H9 (cell line): ENCODE data around the gene TBR1. TPM values are rescaled to one million over a fixed set of nuclear protein-coding genes. Genes with fewer than 3 reads are reported as not detected.

Experiments
- DNase-seq: peaks from one replicate; pipeline ENCODE4 v3.0.0-alpha.2; 2017
- H2AFZ ChIP-seq: one replicate; pipeline ENCODE4 v1.6.1; 2013; ENCODE audit warnings: mild to moderate bottlenecking, low read length, control low read depth, moderate library complexity
- H2AK5ac ChIP-seq: 2 replicates; pipeline ENCODE4 v1.6.1; 2013; ENCODE audit warnings: low read length, control low read depth, mixed read lengths; ENCODE audit not compliant: insufficient read length
- H2BK120ac ChIP-seq: one replicate; pipeline ENCODE4 v1.6.1; 2013; ENCODE audit warnings: low read depth, mild to moderate bottlenecking, low read length, control low read depth, inconsistent platforms; ENCODE audit not compliant: poor library complexity, severe bottlenecking
- H2BK12ac ChIP-seq: 2 replicates; pipeline ENCODE4 v1.6.1; 2013; ENCODE audit warnings: low read length, control low read depth, mixed read lengths, low read depth; ENCODE audit not compliant: insufficient read length
- H2BK15ac ChIP-seq: 2 replicates; pipeline ENCODE4 v1.6.1; 2013; ENCODE audit warnings: low read depth, low read length, control low read depth
- H2BK20ac ChIP-seq: one replicate; pipeline ENCODE4 v1.6.1; 2013; ENCODE audit warnings: low read depth, mild to moderate bottlenecking, low read length, control low read depth, inconsistent platforms; ENCODE audit not compliant: poor library complexity, severe bottlenecking
- H2BK5ac ChIP-seq: 2 replicates; pipeline ENCODE4 v1.6.1; 2013; ENCODE audit warnings: low read length, control low read depth, mixed read lengths; ENCODE audit not compliant: insufficient read length
- H3K14ac ChIP-seq: 2 replicates; pipeline ENCODE4 v1.6.1; 2013; ENCODE audit warnings: low read length, control low read depth; ENCODE audit not compliant: insufficient read depth
- H3K18ac ChIP-seq: 2 replicates; pipeline ENCODE4 v1.6.1; 2013; ENCODE audit warnings: low read depth, mild to moderate bottlenecking, mixed read lengths, low read length, control low read depth; ENCODE audit not compliant: insufficient read length
- H3K23ac ChIP-seq: 2 replicates; pipeline ENCODE4 v1.6.1; 2013; ENCODE audit warnings: low read length, control low read depth, mixed read lengths, low read depth; ENCODE audit not compliant: insufficient read length
- H3K23me2 ChIP-seq: 2 replicates; pipeline ENCODE4 v1.6.1; 2013; ENCODE audit warnings: low read depth, mild to moderate bottlenecking, mixed read lengths, low read length, control low read depth; ENCODE audit not compliant: insufficient read length, poor library complexity, severe bottlenecking
- H3K27ac ChIP-seq: 2 replicates; pipeline ENCODE4 v1.5.1; 2013; ENCODE audit warnings: low read length, control low read depth, mixed read lengths, low read depth; ENCODE audit not compliant: insufficient read length
- H3K27me3 ChIP-seq: 2 replicates; pipeline ENCODE4 v1.6.1; 2013; ENCODE audit warnings: low read length, control low read depth, inconsistent platforms; ENCODE audit not compliant: insufficient read depth
- H3K4ac ChIP-seq: 2 replicates; pipeline ENCODE4 v1.6.1; 2013; ENCODE audit warnings: low read depth, mild to moderate bottlenecking, control low read depth, inconsistent platforms, low read length, moderate library complexity
- H3K4me1 ChIP-seq: 2 replicates; pipeline ENCODE4 v1.6.1; 2013; ENCODE audit warnings: low read length, control low read depth, inconsistent platforms; ENCODE audit not compliant: insufficient read depth
- H3K4me2 ChIP-seq: 2 replicates; pipeline ENCODE4 v1.6.1; 2013; ENCODE audit warnings: low read length, control low read depth, mixed read lengths; ENCODE audit not compliant: insufficient read length, insufficient read depth
- H3K56ac ChIP-seq: 2 replicates; pipeline ENCODE4 v1.6.1; 2013; ENCODE audit warnings: low read depth, mild to moderate bottlenecking, mixed read lengths, low read length, control low read depth; ENCODE audit not compliant: insufficient read length
- H3K79me1 ChIP-seq: 2 replicates; pipeline ENCODE4 v1.6.1; 2013; ENCODE audit warnings: low read depth, mild to moderate bottlenecking, moderate library complexity, low read length, control low read depth, inconsistent platforms; ENCODE audit not compliant: insufficient read depth, poor library complexity, severe bottlenecking
- H3K79me2 ChIP-seq: 2 replicates; pipeline ENCODE4 v1.6.1; 2013; ENCODE audit warnings: low read length, control low read depth, inconsistent platforms; ENCODE audit not compliant: insufficient read depth
- H3K9ac ChIP-seq: 2 replicates; pipeline ENCODE4 v1.6.1; 2013; ENCODE audit warnings: low read length, control low read depth, mixed read lengths; ENCODE audit not compliant: insufficient read length; ENCODE audit errors: extremely low read depth
- H3K9me3 ChIP-seq: one replicate; pipeline ENCODE4 v1.6.1; 2013; ENCODE audit warnings: low read depth, low read length, inconsistent platforms; ENCODE audit not compliant: control insufficient read depth
- H3T11ph ChIP-seq: one replicate; pipeline ENCODE4 v1.6.1; 2013; ENCODE audit warnings: mild to moderate bottlenecking, low read length, control low read depth, inconsistent platforms
- H4K20me1 ChIP-seq: one replicate; pipeline ENCODE4 v1.6.1; 2013; ENCODE audit not compliant: control insufficient read depth, insufficient read length, insufficient read depth
- H4K5ac ChIP-seq: 2 replicates; pipeline ENCODE4 v1.6.1; 2013; ENCODE audit warnings: low read depth, mild to moderate bottlenecking, mixed read lengths, low read length, control low read depth; ENCODE audit not compliant: insufficient read length
- H4K8ac ChIP-seq: replicated peaks from 2 replicates; pipeline ENCODE4 v1.6.1; 2013; ENCODE audit warnings: low read length, control low read depth, mixed read lengths, low read depth; ENCODE audit not compliant: insufficient read length
- H4K91ac ChIP-seq: 2 replicates; pipeline ENCODE4 v1.6.1; 2013; ENCODE audit warnings: low read depth, mild to moderate bottlenecking, moderate library complexity, mixed read lengths, low read length, control low read depth; ENCODE audit not compliant: insufficient read length
- H3K27ac Mint-ChIP-seq, 3 experiments: 2 replicates in 2 of 3; 3 replicates in 1 of 3; pipeline ENCODE4 v1.8.0; 2020 to 2021; ENCODE audit warnings: mixed read lengths in 3 of 3, mild to moderate bottlenecking in 1 of 3, moderate library complexity in 1 of 3
- H3K27me3 Mint-ChIP-seq: 2 replicates; pipeline ENCODE4 v1.8.0; 2021; ENCODE audit warnings: low read depth, mild to moderate bottlenecking, moderate library complexity, mixed read lengths
- H3K36me3 Mint-ChIP-seq, 3 experiments: 2 replicates in 2 of 3; 3 replicates in 1 of 3; pipeline ENCODE4 v1.8.0; 2020 to 2021; ENCODE audit warnings: low read depth in 3 of 3, mixed read lengths in 3 of 3; ENCODE audit not compliant: insufficient read depth in 1 of 3
- H3K4me1 Mint-ChIP-seq, 2 experiments: 2 replicates each; pipeline ENCODE4 v1.8.0; 2020; ENCODE audit warnings: mixed read lengths in 2 of 2
- H3K4me3 Mint-ChIP-seq, 2 experiments: 2 replicates in 1 of 2; 3 replicates in 1 of 2; pipeline ENCODE4 v1.8.0; 2020 to 2021; ENCODE audit warnings: mild to moderate bottlenecking in 2 of 2, mixed read lengths in 2 of 2, moderate library complexity in 1 of 2
- H3K9me3 Mint-ChIP-seq, 2 experiments: 2 replicates in 1 of 2; 3 replicates in 1 of 2; pipeline ENCODE4 v1.8.0; 2020; ENCODE audit warnings: mild to moderate bottlenecking in 2 of 2, mixed read lengths in 2 of 2, moderate library complexity in 1 of 2
- CTCF ChIP-seq: fragments of 200-600 bp; sonication (generic); conservative IDR thresholded peaks from 3 replicates; pipeline ENCODE4 v1.8.0; 2021; ENCODE audit warnings: antibody characterized with exemption, mild to moderate bottlenecking
- total RNA-seq: library from RNA; stranded (reverse); gene quantifications from 2 replicates; pipeline ENCODE4 v1.2.1, GENCODE V29; 2021

Gene TBR1
- total RNA-seq, 1 experiment from 2014 or later, result 0.24 TPM

DNA sequence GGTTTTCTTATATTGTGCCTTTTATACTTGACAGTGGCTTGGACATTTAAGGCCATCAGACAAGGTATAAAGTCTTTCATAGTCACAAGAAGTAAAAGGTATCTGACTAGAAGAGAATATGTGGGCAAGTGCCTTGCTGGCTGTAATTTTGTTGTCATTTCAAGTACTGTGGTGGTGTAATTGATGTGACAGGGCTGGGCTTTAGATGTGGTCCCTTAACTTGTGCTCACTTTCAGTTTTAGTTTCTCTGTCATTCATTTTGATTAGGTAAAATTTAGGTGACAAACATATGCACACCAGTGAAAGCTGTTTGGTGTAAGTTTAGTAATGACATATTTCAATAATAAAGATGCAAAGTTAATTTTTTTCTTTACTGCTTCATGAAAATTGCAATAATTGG, 31.2 kb upstream of the TBR1 start:
- H3T11ph ChIP-seq, result no peak overlapping the region

More for the DNA sequence above, 31.2 kb upstream of the TBR1 start:
- peaks cover 0 to 2% (median 0%) of the 10 kb centered on the region in 3 experiments; a peak in 4 of 7 replicates for H3K36me3 Mint-ChIP-seq
- H3K27me3 ChIP-seq, result no peaks in the 10 kb centered on the region
- H3K4me2 ChIP-seq, result no peak overlapping the region
- H3K4me3 Mint-ChIP-seq, result no peak overlapping the region
- no peak for TF ChIP-seq CTCF
- no peak overlapping the region for H3K18ac ChIP-seq
- H2BK15ac ChIP-seq, result no peak overlapping the region
- no peak overlapping the region for H4K8ac ChIP-seq
- H3K4me1 ChIP-seq, result no peaks in the 10 kb centered on the region
- H3K9me3 Mint-ChIP-seq, result no peaks in the 10 kb centered on the region
- H3K79me1 ChIP-seq, result no peaks in the 10 kb centered on the region
- DNase-seq, result no peak
- no peak overlapping the region for H3K14ac ChIP-seq
- H3K4ac ChIP-seq, result no peak overlapping the region
- H4K20me1 ChIP-seq, result no peaks in the 10 kb centered on the region
- H3K79me2 ChIP-seq, result no peaks in the 10 kb centered on the region
- H3K27ac Mint-ChIP-seq, result no peak overlapping the region
- H3K27ac ChIP-seq, result no peak overlapping the region
- H3K23ac ChIP-seq, result no peak overlapping the region
- no peaks in the 10 kb centered on the region for H3K9me3 ChIP-seq
- H4K91ac ChIP-seq, result no peak overlapping the region
- no peak overlapping the region for H2BK20ac ChIP-seq
- H2BK5ac ChIP-seq, result no peak overlapping the region
- H2AK5ac ChIP-seq, result no peak overlapping the region
- no peak overlapping the region for H2AFZ ChIP-seq
- H3K23me2 ChIP-seq, result no peaks in the 10 kb centered on the region
- H3K4me1 Mint-ChIP-seq, result peaks cover 0 to 3% of the 10 kb centered on the region in 2 experiments; a peak in 1 of 4 replicates
- no peaks in the 10 kb centered on the region for H3K27me3 Mint-ChIP-seq
- no peak overlapping the region for H3K9ac ChIP-seq
- H4K5ac ChIP-seq, result no peak overlapping the region
- no peak overlapping the region for H3K56ac ChIP-seq
- H2BK120ac ChIP-seq, result no peak overlapping the region
- H2BK12ac ChIP-seq, result no peak overlapping the region
